Bone marrow (tissue), 2 donors: ENCODE measurements around the gene ZBTB43.

Source experiments
- DNase-seq, 2 donors: peaks; one replicate each; lab custom pipeline; 2025; lab: John Stamatoyannopoulos, UW

Gene ZBTB43

DNA sequence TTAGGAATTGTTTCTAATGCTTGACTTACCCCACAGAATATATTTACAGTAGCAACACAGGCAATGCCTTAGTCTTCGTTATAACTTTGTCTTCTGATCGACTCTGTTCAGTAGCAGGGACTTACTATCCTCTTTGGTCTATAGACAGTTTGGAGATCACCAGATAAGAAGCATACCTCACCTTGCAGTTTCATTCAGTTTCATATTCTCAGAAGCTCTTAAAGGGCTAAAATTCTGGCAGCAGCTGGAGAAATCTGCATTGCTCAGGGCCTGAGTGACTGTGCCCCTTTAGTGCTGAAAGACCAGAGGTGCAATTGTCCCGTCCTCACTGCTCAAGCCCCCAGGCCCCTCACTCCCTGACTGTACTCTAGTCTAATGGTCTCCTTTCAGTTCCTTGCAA is 26.0 kb downstream of the ZBTB43 start:
- DNase-seq = no peak

DNA sequence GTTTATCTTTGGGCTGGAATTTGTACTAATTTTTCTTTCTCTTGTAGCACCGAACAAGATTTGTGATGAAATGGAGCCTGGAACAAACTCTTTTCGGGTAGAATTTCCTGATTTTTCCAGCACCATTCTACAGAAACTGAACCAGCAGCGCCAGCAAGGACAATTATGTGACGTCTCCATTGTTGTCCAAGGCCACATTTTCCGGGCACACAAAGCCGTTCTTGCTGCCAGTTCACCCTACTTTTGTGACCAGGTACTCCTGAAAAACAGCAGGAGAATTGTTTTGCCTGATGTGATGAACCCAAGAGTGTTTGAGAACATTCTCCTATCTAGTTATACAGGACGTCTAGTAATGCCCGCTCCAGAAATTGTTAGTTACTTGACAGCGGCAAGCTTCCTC is 27.6 kb downstream of the ZBTB43 start:
- no peak for DNase-seq

- DNase-seq = no peak
These were observed 28.2 kb downstream of the ZBTB43 start for GRCh38 chr9:126833020-126833419.

DNA sequence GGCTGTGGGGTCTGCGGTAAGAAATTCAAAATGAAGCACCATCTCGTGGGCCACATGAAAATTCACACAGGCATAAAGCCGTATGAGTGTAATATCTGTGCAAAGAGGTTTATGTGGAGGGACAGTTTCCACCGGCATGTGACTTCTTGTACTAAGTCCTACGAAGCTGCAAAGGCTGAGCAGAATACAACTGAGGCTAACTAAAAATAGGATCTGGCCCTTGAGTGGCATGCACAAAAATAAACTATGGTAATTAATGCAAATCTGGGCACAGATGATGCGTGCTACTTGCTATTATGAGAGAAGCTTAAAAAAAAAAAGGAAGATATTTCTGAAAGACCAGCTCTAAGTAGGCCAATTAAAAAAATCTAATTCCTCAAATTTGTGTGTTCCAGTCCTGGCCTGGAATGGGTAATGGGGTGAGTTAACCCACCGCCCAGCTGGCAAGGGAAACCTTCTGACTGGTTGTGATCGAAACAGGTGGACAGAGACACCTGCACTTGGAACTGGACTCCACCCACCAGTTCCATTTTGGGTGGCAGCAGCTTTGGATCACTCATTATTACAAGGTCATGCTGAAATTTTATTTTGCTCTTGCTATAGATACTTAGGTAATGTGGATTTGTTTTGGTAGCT is 29.0 kb downstream of the ZBTB43 start:
- DNase-seq = no peak

GRCh38 chr9:126834672-126835071 is 29.8 kb downstream of the ZBTB43 start:
- DNase-seq = no peak

- no peak for DNase-seq
These were observed 31.4 kb downstream of the ZBTB43 start for GRCh38 chr9:126836216-126836615.

DNA sequence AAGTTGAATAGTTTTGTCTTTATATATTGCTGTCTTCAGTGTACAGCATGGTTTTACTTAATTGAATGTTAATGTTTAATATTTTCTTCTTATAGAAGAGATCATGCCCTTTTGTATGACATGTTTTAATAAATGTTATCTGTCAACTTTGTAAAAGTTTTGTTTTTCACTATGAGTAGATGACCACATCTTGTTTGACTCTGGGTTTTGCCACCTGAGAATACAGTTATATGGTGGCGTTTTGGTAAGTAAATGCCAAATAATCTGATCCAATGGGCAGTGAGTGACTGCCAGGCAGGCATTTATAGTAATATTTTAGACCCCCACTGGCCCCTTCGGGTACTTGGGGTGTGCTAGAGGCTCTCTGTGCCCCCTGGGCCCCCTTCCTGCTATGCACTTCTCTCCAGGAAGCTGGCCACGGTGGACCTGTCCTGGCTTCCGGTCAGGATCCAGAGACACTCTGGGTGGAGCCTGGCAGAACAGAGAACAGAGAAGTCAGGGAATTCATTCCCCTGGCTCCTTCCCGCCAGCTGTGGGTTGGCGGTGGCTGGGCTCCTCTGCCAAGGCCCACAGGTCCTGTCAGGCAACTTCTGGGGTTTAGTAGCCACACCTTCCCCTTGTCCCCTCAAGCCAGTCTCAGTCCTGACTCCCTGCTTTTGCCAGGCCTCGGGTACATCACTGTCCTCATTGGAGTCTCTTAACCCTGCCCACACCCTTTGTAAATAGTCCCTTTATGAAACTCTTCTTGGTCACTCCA is 33.4 kb downstream of the ZBTB43 start:
- no peak for DNase-seq

DNA sequence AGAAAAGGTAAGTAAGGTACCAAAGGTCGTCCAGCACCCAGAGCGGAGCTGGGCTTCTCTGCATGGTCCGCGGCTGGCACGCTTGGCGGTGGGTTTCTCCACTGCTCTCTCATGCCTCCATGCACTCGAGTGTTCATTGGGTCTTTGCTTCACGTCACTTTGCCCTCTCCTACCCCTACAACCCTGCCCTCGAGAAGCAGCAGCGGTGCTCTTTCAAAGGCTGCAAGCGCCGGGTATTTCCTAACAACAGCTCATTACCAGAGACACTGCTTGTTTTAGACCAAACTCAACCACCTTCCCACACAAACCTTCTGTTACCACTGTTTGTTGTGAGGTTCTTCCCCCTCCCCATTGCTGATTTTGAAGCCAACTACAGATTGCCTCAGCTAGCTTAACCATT is 34.1 kb downstream of the ZBTB43 start:
- no peak for DNase-seq

DNA sequence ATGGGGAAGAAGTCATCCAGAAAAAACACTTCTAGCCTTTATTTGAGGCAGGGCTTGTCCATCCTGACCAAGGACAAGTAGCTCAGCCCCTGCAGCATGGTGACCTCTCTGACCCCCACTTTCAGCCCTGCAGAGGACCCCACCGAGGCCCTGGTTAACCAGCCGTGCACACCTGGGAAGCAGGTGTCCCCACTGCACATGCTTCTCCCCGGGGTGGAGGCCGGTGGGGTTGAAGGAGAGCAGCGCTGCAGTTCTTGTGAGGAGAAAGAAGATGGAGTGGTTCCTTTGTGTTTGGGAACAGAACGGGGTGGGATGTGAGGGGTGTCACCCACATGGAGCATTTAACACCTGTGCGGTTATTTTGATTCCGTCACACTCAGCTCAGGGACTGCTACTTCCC is 34.5 kb downstream of the ZBTB43 start:
- DNase-seq = no peak

DNA sequence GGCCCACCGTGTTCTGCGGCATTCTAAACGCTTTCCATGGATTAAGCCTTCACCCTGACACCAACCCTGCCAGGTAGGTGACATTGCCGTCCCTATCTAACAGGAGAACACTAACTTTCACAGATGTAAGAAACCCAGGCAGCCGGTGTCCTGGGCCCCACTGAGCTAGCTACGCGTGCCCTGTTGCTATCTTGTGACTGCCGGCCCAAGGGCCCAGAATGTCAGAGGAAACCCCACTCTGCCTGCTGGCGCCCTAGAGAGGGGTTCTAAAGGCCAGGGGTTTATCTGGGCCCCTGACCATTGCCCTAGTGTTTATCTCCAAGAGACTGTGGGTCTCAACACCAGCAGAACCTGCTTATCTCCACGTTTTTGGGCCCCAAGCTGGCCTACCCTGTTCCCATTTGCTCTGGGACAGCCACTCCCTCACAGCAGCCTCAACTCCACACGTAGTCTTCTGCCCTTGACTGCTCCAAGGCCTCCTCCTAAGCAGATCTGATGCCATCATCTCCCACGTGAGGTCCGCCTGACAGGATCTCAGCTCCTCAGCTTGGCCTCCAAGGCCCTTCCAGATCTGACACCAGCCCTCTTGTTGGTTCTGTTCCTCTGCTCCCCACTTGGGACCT is 37.5 kb downstream of the ZBTB43 start:
- DNase-seq = no peak

DNA sequence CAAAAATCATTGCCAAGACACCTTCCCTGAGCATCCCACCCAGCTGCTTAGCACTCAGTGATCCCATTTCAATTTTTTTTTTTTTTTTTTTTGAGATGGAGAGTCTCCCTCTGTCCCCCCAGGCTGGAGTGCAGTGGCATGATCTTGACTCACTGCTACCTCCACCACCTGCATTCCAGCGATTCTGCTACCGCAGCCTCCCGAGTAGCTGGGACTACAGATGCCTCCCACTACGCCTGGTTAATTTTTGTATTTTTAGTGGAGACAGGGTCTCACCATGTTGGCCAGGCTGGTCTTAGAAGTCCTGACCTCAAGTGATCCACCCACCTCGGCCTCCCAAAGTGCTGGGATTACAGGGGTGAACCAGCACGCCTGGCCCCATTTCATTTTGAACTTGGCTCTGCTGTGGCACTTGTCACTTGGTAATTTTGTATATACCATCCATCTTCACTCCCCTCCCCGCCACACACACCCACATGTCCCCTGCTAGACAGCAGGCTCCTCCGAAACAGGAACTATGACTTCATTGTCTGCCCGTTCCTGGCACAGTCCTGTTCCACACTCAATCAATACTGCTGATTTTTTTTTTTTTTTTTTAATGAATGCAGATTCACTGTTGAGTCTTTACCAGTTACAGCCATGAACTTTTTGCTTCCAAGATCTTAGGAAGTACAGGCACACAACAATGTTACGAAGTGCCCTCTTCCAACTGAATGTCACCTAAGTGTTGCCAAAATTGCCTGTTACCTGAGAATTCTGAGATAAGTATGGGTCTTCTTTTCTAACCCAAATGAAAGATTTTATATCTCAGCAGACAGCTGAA is 38.3 kb downstream of the ZBTB43 start:
- DNase-seq = peak in 1 of 2 donors; percentile 65

GRCh38 chr9:126844085-126844484 is 39.2 kb downstream of the ZBTB43 start:
- peak in 1 of 2 donors; percentile 80 for DNase-seq

GRCh38 chr9:126847051-126847450 is 42.2 kb downstream of the ZBTB43 start:
- no peak for DNase-seq

DNA sequence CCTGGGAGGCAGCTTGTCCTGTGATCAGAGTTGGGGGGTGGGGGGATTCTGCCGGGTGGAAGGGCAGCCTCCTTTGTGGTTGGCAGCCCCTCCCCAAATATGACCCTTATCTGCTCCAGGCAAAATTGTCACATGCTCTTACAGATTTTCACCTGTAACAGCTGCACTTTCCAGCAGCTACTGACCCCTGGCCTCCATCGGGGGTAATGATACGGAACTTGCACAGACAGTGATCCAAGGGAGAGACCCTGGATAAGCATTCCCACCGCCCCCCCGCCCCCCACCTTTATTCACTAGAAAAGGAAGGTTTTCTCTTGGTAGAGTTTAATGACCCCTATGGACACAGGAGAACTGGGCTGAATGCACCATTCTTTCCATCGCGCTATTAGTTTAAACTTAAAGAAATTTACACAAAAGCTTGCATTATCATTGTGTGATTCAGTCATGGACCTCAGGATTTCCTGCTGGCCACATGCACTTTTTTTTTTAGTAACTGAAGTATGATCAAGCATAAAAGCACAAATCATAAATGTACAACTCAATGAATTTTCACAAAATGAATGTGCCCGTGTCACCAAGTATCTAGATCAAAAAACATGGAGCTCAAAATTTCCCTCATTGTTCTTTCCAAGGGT is 44.9 kb downstream of the ZBTB43 start:
- no peak for DNase-seq

DNA sequence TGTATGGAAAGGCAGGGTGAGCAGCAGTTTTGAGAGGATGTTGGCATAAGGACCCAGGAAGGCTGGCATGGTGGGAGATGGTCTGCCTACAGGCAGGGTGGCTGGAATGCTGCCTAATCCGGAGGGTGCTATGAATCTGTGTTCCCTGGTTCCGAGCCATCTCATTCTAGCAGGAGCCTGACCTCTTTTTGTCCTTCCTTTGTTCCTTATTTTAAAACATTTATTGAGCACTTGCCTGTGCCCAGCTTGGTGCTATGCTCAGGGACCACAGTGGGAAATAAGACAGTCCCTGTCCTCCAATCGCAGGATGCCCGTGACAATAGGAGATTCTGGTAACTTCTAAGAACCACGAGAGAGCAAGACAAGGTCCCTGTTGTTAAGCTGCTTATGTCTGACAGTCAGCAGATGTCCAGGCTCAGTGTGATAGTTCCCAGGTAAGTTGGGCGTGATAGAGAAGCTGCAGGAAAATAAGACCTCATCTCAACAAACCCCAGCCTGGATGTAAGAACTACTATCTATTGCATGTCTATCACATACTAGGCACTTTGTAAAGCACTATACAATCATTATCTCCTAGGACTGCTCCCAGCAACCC is 46.5 kb downstream of the ZBTB43 start:
- DNase-seq = no peak

GRCh38 chr9:126852086-126852688 is 47.3 kb downstream of the ZBTB43 start:
- no peak for DNase-seq

DNA sequence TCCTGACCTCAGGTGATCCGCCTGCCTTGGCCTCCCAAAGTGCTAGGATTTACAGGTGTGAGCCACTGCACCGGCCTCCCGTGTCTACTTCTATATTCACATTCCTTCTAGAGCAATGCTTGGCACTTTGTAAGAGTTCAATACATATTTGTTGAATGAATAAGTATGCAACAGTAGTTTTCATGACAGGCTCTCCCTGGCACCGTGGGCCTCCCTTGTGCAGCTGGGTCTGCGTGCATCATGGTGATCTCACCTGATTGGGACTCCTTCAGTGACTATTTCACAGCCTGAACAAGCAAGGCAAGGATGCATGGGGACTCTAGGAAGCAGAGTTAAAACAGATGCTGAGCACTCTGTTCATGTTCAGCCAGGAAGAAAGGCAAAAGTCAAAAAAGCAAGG is 48.8 kb downstream of the ZBTB43 start:
- DNase-seq = no peak

- DNase-seq = no peak
These were observed 49.9 kb downstream of the ZBTB43 start for GRCh38 chr9:126854734-126855133.

- DNase-seq = no peak
These were observed 51.6 kb downstream of the ZBTB43 start for GRCh38 chr9:126856326-126856877.

- DNase-seq = no peak
These were observed 52.6 kb downstream of the ZBTB43 start for GRCh38 chr9:126857261-126857960.
